Measurements from ENCODE around the gene BCL2L13. TPM values are rescaled to one million over a fixed set of nuclear protein-coding genes. Genes with fewer than 3 reads are reported as not detected.

BCL2L13 gene
- total RNA-seq, 2 donors from 2014 or later = 64.7 to 67.9 TPM

- no peaks in the 10 kb centered on the region for H3K4me1 ChIP-seq (replicated peaks)
- no peaks in the 10 kb centered on the region for H3K9me3 ChIP-seq
- no peak overlapping the region for H3K27ac ChIP-seq
- intact Hi-C loops (cut with DNase I) = no loop called here
- no peak for DNase-seq (ENCODE audit: low spot score)
- H3K27me3 ChIP-seq (replicated peaks; ENCODE audit: insufficient read depth) = no peaks in the 10 kb centered on the region
- TF ChIP-seq POLR2A (IDR thresholded peaks at IDR 0.05) = no peak
- no peak for TF ChIP-seq POLR2AphosphoS5 (IDR thresholded peaks at IDR 0.05)
- no peak for TF ChIP-seq CTCF (IDR thresholded peaks at IDR 0.05)
- no peak overlapping the region for H3K4me3 ChIP-seq
- 91% methylated on average over 5 of the region's 5 CpGs for WGBS
- no peaks in the 10 kb centered on the region for H3K36me3 ChIP-seq
Measured at GRCh38 chr22:17647991-17648390, 9.4 kb downstream of the BCL2L13 start.

- Histone ChIP-seq H3K9me3 (no peaks in the 10 kb centered on the region), H3K4me3 (no peak overlapping the region), H3K27ac (no peak overlapping the region), H3K36me3 (no peaks in the 10 kb centered on the region), H3K27me3 (replicated peaks; ENCODE audit: insufficient read depth) (no peaks in the 10 kb centered on the region), H3K4me1 (replicated peaks) (no peaks in the 10 kb centered on the region)
- intact Hi-C loops (cut with DNase I) = no loop called here
- 76% methylated on average over 1 of the region's 1 CpG for WGBS
- TF ChIP-seq POLR2A (IDR thresholded peaks at IDR 0.05) (no peak), POLR2AphosphoS5 (IDR thresholded peaks at IDR 0.05) (no peak), CTCF (IDR thresholded peaks at IDR 0.05) (no peak)
- DNase-seq (ENCODE audit: low spot score) = no peak
Measured at GRCh38 chr22:17648569-17648968, 10.0 kb downstream of the BCL2L13 start.

- Histone ChIP-seq H3K9me3 (no peaks in the 10 kb centered on the region), H3K4me3 (no peak overlapping the region), H3K36me3 (no peaks in the 10 kb centered on the region), H3K27me3 (replicated peaks; ENCODE audit: insufficient read depth) (no peaks in the 10 kb centered on the region), H3K27ac (no peak overlapping the region), H3K4me1 (replicated peaks) (peaks cover 2% of the 10 kb centered on the region)
- intact Hi-C loops (cut with DNase I) = no loop called here
- TF ChIP-seq POLR2A (IDR thresholded peaks at IDR 0.05) = no peak
- 92% methylated on average over 3 of the region's 3 CpGs for WGBS
- DNase-seq (ENCODE audit: low spot score) = no peak
Measured at GRCh38 chr22:17655289-17655688, 16.7 kb downstream of the BCL2L13 start.

GRCh38 chr22:17656870-17657395 lies 18.4 kb downstream of the BCL2L13 start:
- no peak for TF ChIP-seq POLR2A (IDR thresholded peaks at IDR 0.05)
- no peak for TF ChIP-seq POLR2AphosphoS5 (IDR thresholded peaks at IDR 0.05)
- no peak for TF ChIP-seq CTCF (IDR thresholded peaks at IDR 0.05)

GRCh38 chr22:17664414-17665055 lies 26.0 kb downstream of the BCL2L13 start:
- TF ChIP-seq POLR2A (IDR thresholded peaks at IDR 0.05) (no peak), CTCF (IDR thresholded peaks at IDR 0.05) (no peak), POLR2AphosphoS5 (IDR thresholded peaks at IDR 0.05) (no peak)
- DNase-seq (ENCODE audit: low spot score) = no peak
- Histone ChIP-seq H3K27me3 (replicated peaks; ENCODE audit: insufficient read depth) (no peaks in the 10 kb centered on the region), H3K9me3 (no peaks in the 10 kb centered on the region), H3K36me3 (no peaks in the 10 kb centered on the region), H3K4me1 (replicated peaks) (no peaks in the 10 kb centered on the region), H3K27ac (no peak overlapping the region), H3K4me3 (no peak overlapping the region)
- intact Hi-C loops (cut with DNase I) = no loop called here
- WGBS = 95% methylated on average over 5 of the region's 6 CpGs

More at GRCh38 chr22:17656870-17657395, 18.4 kb downstream of the BCL2L13 start:
- no peak for DNase-seq (ENCODE audit: low spot score)
- H3K4me1 ChIP-seq (replicated peaks) = peaks cover 2% of the 10 kb centered on the region
- intact Hi-C loops (cut with DNase I) = no loop called here
- no peaks in the 10 kb centered on the region for H3K9me3 ChIP-seq
- H3K4me3 ChIP-seq = no peak overlapping the region
- H3K27ac ChIP-seq = no peak overlapping the region
- H3K27me3 ChIP-seq (replicated peaks; ENCODE audit: insufficient read depth) = no peaks in the 10 kb centered on the region
- H3K36me3 ChIP-seq = no peaks in the 10 kb centered on the region
- 87% methylated on average over 10 of the region's 10 CpGs for WGBS
